GM12878 (cell line): ENCODE measurements around the gene PCDHB12. TPM values are rescaled to one million over a fixed set of nuclear protein-coding genes. Genes with fewer than 3 reads are reported as not detected.
"Not testable (repeated sequence)": the region's sequence is repeated elsewhere in the genome, so short reads cannot be mapped to it uniquely, and the experiment has no call there.

Source experiments
- ATAC-seq: fragments of 200-7000 bp; cut with Tn5 transposase; 3 replicates; pipeline ENCODE4 v1.9.1; 2020; ENCODE audit warnings: mild to moderate bottlenecking, moderate library complexity
- BruUV-seq: library from RNA; stranded (reverse); fragments of 400-500 nt; replicated peaks from 2 replicates; lab custom pipeline; 2021; lab: Mats Ljungman, UMichigan
- CTCF ChIA-PET: fragments of 300-600 bp; sonication (Branson Sonifier 250); formaldehyde crosslinking; extraction: SDS; loops from one replicate; lab custom pipeline; 2021; ENCODE audit warnings: inconsistent platforms; lab: Yijun Ruan, JAX
- POLR2A ChIA-PET: fragments of 350-600 bp; formaldehyde crosslinking; extraction: SDS; loops from one replicate; lab custom pipeline; 2021; ENCODE audit warnings: inconsistent platforms; lab: Charles Lee
- RAD21 ChIA-PET: fragments of 300-600 bp; sonication (Branson Sonifier 250); formaldehyde crosslinking; loops from one replicate; lab custom pipeline; 2023; ENCODE audit warnings: antibody characterized with exemption; ENCODE audit not compliant: unreplicated experiment; lab: Charles Lee
- SMC1A ChIA-PET: fragments of 300-600 bp; sonication (Branson Sonifier 250); formaldehyde crosslinking; loops from one replicate; lab custom pipeline; 2023; ENCODE audit not compliant: unreplicated experiment, uncharacterized antibody; lab: Charles Lee
- DNase-seq: peaks from one replicate; pipeline ENCODE4 v3.0.0-alpha.2; 2011; ENCODE audit warnings: low read depth, low spot score
- FAIRE-seq: peaks from 3 replicates; lab custom pipeline; 2011; peaks lifted over from hg19 to GRCh38; lab: Jason Lieb, UNC
- H2AFZ ChIP-seq: 2 replicates; pipeline ENCODE4 v1.6.0; 2011; ENCODE audit warnings: low read depth, low read length, control low read depth; ENCODE audit not compliant: control insufficient read depth
- H3K27ac ChIP-seq: 2 replicates; pipeline ENCODE4 v1.5.1; 2011; ENCODE audit warnings: control low read depth; ENCODE audit not compliant: control insufficient read depth, insufficient read depth
- H3K27me3 ChIP-seq, 2 experiments: replicated peaks in 1 of 2; 2 replicates each; pipeline versions ENCODE4 v1.6.0 to v1.6.1; 2011; ENCODE audit warnings: low read length in 1 of 2; ENCODE audit not compliant: control insufficient read depth in 2 of 2, insufficient read depth in 2 of 2
- H3K36me3 ChIP-seq, 2 experiments: 2 replicates each; pipeline ENCODE4 v1.5.1; 2011; ENCODE audit warnings: low read length in 1 of 2; ENCODE audit not compliant: control insufficient read depth in 2 of 2, insufficient read depth in 2 of 2
- H3K4me1 ChIP-seq: 2 replicates; pipeline ENCODE4 v1.6.1; 2011; ENCODE audit warnings: mild to moderate bottlenecking, low read length, moderate library complexity, mixed read lengths; ENCODE audit not compliant: control insufficient read depth, insufficient read depth
- H3K4me2 ChIP-seq: 2 replicates; pipeline ENCODE4 v1.6.0; 2011; ENCODE audit warnings: control low read depth; ENCODE audit not compliant: control insufficient read depth, insufficient read depth
- H3K4me3 ChIP-seq: fragments of 200-600 bp; sonication (generic); 2 replicates; pipeline ENCODE4 v1.5.1; 2016
- H3K79me2 ChIP-seq: 2 replicates; pipeline ENCODE4 v1.6.0; 2011; ENCODE audit warnings: low read length; ENCODE audit not compliant: control insufficient read depth, insufficient read depth
- H3K9ac ChIP-seq: 2 replicates; pipeline ENCODE4 v1.8.0; 2011; ENCODE audit warnings: low read length, control low read depth, mixed read lengths; ENCODE audit not compliant: control insufficient read depth, insufficient read depth
- H3K9me3 ChIP-seq: replicated peaks from 3 replicates; pipeline ENCODE4 v1.5.1; 2011; ENCODE audit warnings: mild to moderate bottlenecking, low read length; ENCODE audit not compliant: control insufficient read depth, insufficient read depth
- H4K20me1 ChIP-seq: 2 replicates; pipeline ENCODE4 v1.6.0; 2011; ENCODE audit not compliant: control insufficient read depth, insufficient read depth
- WGBS: methylation state at CpG from one replicate; pipeline ENCODE4 v1.1.6; 2016; ENCODE audit warnings: low lambda C conversion rate; ENCODE audit not compliant: insufficient replicate concordance, insufficient coverage; ENCODE audit errors: missing lambda C conversion rate; 5-methylcytosine and 5-hydroxymethylcytosine counted together
- in situ Hi-C: fragments of 300-500 bp; cut with MboI; formaldehyde crosslinking; loops from 9 replicates; pipeline ENCODE4 v1.14.3; 2018; ENCODE audit warnings: mixed read lengths
- intact Hi-C: fragments of 100-400 bp; cut with micrococcal nuclease; formaldehyde crosslinking; loops from one replicate; pipeline ENCODE4 v1.14.2; 2022; ENCODE audit not compliant: unreplicated experiment
- polyA plus RNA-seq, 11 experiments: library from polyadenylated mRNA; depleted of rRNA in 4 of 11; unstranded in 6 of 11; stranded (reverse) in 5 of 11; fragments of >200 nt; fragmentation: Nextera tagmentation in 4 of 11; fragmentation: Illumina TruSeq in 1 of 11; extraction: Ambion mirVana in 4 of 11; extraction: Trizol in 1 of 11; gene quantifications; 1 replicate in 1 of 11; 2 replicates in 10 of 11; pipeline versions ENCODE4 v1.2.1 to v1.2.3, GENCODE V29; 2011 to 2016; ENCODE audit warnings: inconsistent platforms in 2 of 11, missing spikeins in 2 of 11, low read depth in 1 of 11
- total RNA-seq, 4 experiments: library from RNA; depleted of rRNA in 3 of 4; stranded (reverse); fragments of >200 nt in 3 of 4; fragmentation: Illumina TruSeq in 1 of 4; extraction: Trizol in 1 of 4; gene quantifications; 2 replicates each; pipeline versions ENCODE4 v1.2.1 to v1.2.3, GENCODE V29; 2013 to 2021

The PCDHB12 gene
- total and polyA plus RNA-seq, 10 of the 15 experiments (the other 5 are each of a cell fraction or from before 2014, with no cell fraction given) = 0.04 to 0.08 (median 0.04) TPM; not detected in 7

DNA sequence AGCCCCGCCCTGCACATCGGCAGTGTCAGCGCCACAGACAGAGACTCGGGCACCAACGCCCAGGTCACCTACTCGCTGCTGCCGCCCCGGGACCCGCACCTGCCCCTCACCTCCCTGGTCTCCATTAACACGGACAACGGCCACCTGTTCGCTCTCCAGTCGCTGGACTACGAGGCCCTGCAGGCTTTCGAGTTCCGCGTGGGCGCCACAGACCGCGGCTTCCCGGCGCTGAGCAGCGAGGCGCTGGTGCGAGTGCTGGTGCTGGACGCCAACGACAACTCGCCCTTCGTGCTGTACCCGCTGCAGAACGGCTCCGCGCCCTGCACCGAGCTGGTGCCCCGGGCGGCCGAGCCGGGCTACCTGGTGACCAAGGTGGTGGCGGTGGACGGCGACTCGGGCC lies 38.5 kb downstream of the PCDHB12 start:
- H3K4me1 ChIP-seq, H3K79me2 ChIP-seq, H3K36me3 ChIP-seq, H3K4me3 ChIP-seq, CTCF ChIA-PET, RAD21 ChIA-PET, SMC1A ChIA-PET, H3K9me3 ChIP-seq, POLR2A ChIA-PET, in situ Hi-C loops, H3K27me3 ChIP-seq, H3K27ac ChIP-seq, ATAC-seq, BruUV-seq, H3K9ac ChIP-seq, DNase-seq, H2AFZ ChIP-seq, H3K4me2 ChIP-seq, H4K20me1 ChIP-seq, intact Hi-C loops, FAIRE-seq: not testable (repeated sequence)
- 80% methylated on average over 15 of the region's 42 CpGs for WGBS

DNA sequence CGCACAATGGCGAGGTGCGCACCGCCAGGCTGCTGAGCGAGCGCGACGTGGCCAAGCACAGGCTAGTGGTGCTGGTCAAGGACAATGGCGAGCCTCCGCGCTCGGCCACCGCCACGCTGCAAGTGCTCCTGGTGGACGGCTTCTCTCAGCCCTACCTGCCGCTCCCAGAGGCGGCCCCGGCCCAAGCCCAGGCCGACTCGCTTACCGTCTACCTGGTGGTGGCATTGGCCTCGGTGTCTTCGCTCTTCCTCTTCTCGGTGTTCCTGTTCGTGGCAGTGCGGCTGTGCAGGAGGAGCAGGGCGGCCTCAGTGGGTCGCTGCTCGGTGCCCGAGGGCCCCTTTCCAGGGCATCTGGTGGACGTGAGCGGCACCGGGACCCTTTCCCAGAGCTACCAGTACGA lies 38.9 kb downstream of the PCDHB12 start:
- H4K20me1 ChIP-seq, RAD21 ChIA-PET, H3K4me1 ChIP-seq, in situ Hi-C loops, ATAC-seq, DNase-seq, H3K27ac ChIP-seq, POLR2A ChIA-PET, BruUV-seq, intact Hi-C loops, H3K27me3 ChIP-seq, SMC1A ChIA-PET, H3K9me3 ChIP-seq, H3K9ac ChIP-seq, H3K4me2 ChIP-seq, H3K79me2 ChIP-seq, H2AFZ ChIP-seq, H3K4me3 ChIP-seq, H3K36me3 ChIP-seq, FAIRE-seq, CTCF ChIA-PET: not testable (repeated sequence)
- 80% methylated on average over 32 of the region's 34 CpGs for WGBS
